SKM-1 treated with dmso at 0.1 percent for 144 hours (cell line): ENCODE measurements around the gene SLCO4A1.

Source experiments
- DNase-seq: peaks from one replicate; lab custom pipeline; 2025; ENCODE audit not compliant: unreplicated experiment; lab: John Stamatoyannopoulos, UW

SLCO4A1 gene

GRCh38 chr20:62710221-62710885 lies 68.0 kb downstream of the SLCO4A1 start:
- DNase-seq = no peak

GRCh38 chr20:62710886-62711702 lies 68.8 kb downstream of the SLCO4A1 start:
- DNase-seq = peak; percentile 14

GRCh38 chr20:62711703-62712101 lies 69.4 kb downstream of the SLCO4A1 start:
- DNase-seq = no peak

- DNase-seq = no peak
Observed at GRCh38 chr20:62712606-62713005, 70.3 kb downstream of the SLCO4A1 start.

DNA sequence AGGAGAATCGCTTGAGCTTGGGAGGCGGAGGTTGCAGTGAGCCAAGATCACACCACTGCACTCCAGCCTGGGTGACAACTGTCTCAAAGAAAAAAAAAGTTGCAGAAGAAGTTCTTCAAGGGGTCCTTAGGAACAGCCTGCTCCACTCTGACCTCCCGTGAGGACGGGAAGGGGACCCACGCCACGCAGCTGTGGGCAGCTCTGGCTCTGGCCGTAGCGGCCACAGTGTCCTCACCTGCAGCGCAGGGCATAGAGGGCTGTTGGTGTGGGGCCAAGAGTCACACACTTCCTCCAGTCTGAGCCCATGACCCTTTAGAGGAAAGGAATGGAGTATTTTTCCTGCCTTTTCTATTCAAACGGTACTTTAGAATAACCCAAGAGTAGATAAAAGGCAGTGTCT lies 71.7 kb downstream of the SLCO4A1 start:
- DNase-seq = no peak

DNA sequence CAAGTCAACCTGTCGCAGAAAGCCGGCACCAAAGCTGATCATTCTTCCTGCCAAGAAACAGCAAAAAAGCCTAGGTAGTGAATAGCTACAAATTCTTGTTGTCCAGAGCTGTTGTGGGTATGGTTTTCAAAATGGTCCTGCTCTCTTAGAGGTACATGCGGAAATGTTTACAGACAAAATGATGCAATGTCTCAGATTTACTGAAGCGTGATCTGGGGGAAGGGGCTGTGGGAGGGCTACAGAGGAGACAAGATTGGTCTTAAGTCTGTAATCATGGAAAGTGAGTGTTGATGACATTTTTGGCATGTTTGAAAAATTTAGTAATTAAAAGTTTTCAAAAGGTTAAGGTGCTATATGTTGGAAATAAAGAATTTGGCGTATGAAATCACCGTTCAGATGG lies 72.5 kb downstream of the SLCO4A1 start:
- no peak for DNase-seq

DNA sequence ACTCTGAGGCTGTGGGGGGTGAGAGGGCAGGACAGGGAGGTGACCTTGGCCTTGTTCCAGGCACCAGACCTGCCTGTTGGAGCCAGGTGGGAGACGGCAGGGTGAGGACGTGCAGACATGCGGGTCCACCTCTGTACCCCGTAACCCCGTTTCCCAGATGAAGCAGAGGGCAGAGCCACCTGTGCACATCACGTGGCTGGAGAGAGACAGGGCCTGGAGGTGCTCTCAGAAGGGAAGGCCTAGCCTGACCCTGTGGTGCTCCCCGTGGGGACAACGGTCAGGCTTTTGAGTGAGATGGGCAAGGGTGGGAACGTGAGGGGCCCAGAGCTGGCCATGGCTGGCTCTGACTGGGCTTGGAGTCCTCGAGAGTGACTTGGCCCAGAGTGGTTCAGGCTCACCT lies 72.9 kb downstream of the SLCO4A1 start:
- DNase-seq = no peak

DNA sequence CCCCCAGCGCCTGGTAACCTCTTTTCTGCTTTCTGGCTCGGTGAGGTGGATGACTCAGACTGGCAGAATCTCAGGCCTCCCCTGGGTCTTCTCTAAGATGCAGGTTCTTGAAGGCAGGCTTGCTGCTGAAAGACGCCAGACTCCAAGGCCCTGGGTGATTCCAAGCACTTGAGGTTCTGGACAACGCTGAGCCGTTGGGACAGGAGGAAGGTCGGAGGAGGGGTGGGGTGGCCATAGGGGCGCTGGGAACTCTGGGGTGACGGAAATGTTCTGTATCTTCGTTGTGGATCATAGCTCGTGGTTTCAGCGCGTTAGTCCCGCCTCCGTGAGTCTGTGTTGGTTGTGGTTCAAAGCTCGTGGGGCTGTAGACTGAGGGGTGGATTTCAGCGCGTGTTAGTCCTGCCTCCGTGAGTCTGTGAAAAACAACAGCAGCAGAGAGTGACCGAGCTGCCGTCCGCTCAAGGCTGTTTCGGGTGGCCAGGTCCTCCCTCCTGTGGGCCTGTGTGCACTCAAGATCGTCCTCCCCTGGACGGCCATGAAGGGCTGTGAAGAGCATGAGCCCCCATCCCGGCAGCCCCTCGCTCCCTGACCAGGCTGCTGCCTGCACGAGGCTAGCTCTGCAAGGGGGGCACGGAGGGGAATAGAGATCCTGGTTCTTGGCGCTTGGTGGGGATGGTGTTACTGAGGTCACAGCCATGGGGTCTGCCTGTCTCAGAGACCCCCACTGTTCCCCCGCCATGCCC lies 74.1 kb downstream of the SLCO4A1 start:
- no peak for DNase-seq

GRCh38 chr20:62716941-62717310 lies 74.6 kb downstream of the SLCO4A1 start:
- DNase-seq = no peak

- DNase-seq = no peak
Observed at GRCh38 chr20:62717933-62718332, 75.6 kb downstream of the SLCO4A1 start.

- no peak for DNase-seq
Observed at GRCh38 chr20:62718546-62718945, 76.2 kb downstream of the SLCO4A1 start.

DNA sequence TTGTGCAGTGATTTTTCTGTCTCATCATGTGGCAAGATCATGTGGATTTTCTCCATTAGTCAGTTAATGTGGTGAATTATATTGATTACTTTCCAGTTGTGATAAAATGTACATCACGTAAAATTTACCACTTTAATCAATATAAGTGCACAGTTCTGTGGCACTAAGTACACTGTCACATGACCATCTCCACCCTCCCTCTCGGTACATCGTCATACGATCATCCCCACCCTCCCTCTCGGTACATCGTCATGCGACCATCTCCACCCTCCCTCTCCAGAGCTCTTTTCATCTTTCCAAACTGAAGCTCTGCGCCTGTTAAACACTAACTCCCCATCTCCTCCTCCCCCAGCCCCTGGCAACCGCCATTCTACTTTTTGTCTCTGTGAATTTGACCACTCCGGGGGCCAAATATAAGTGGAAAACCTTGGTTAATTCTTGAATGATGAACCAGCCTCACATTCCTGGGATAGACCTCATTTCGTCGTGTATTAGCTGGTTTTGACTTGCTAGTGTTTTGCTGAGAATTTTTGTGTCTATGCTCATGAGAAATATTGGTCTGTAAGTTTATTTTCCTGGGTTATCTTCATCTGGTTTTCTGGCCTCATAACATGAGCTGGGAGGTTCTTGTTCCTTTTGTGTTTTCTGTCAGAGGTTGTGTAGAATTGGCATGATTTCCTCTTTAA lies 77.1 kb downstream of the SLCO4A1 start:
- DNase-seq = no peak
